ENCODE measurements around the gene PARD6A. TPM values are rescaled to one million over a fixed set of nuclear protein-coding genes. Genes with fewer than 3 reads are reported as not detected.

PARD6A gene
- total RNA-seq, 6 experiments from 2014 or later: 0.55 to 1.1 (median 0.86) TPM

- no peak for DNase-seq
- Mint-ChIP-seq H3K9me3 (no peaks in the 10 kb centered on the region), H3K27me3 (ENCODE audit: insufficient read depth) (no peaks in the 10 kb centered on the region), H3K27ac (no peak overlapping the region), H3K36me3 (ENCODE audit: low read depth) (no peaks in the 10 kb centered on the region), H3K4me3 (no peak overlapping the region), H3K4me1 (ENCODE audit: low read depth) (peaks cover 15% of the 10 kb centered on the region)
- no peak for TF ChIP-seq CTCF (IDR thresholded peaks at IDR 0.05)
Measured at GRCh38 chr16:67710607-67711006, 49.8 kb downstream of the PARD6A start.

Other genes with a start within 250 kb of the PARD6A start
- 1 to 10 TPM; 2.1 to 5.4 (median 2.8) TPM for gene ZDHHC1, start 244.5 kb upstream of the PARD6A start, total RNA-seq (2021; fragmentation: NEBNext Ultra II Directional; extraction: Animal tissue kit (Norgen Biotek cat#: 25700))
- not detected for gene HSD11B2, start 229.8 kb upstream of the PARD6A start, total RNA-seq (2021; fragmentation: NEBNext Ultra II Directional; extraction: Animal tissue kit (Norgen Biotek cat#: 25700))
- gene ATP6V0D1, start 179.8 kb upstream of the PARD6A start, total RNA-seq (2021; fragmentation: NEBNext Ultra II Directional; extraction: Animal tissue kit (Norgen Biotek cat#: 25700)): 100 to 1,000 TPM; 102 to 130 (median 118) TPM
- not detected for gene AGRP, start 177.4 kb upstream of the PARD6A start, total RNA-seq (2021; fragmentation: NEBNext Ultra II Directional; extraction: Animal tissue kit (Norgen Biotek cat#: 25700))
- gene RIPOR1, start 132.1 kb upstream of the PARD6A start, total RNA-seq (2021; fragmentation: NEBNext Ultra II Directional; extraction: Animal tissue kit (Norgen Biotek cat#: 25700)): 100 to 1,000 TPM in 1 of 6 experiments, 10 to 100 TPM in 5; 72.2 to 101 (median 82.9) TPM
- gene CTCF, start 98.4 kb upstream of the PARD6A start, total RNA-seq (2021; fragmentation: NEBNext Ultra II Directional; extraction: Animal tissue kit (Norgen Biotek cat#: 25700)): 10 to 100 TPM; 22.6 to 31.1 (median 29.4) TPM
- 1 to 10 TPM; 1.6 to 2.7 (median 1.8) TPM for gene CARMIL2, start 15.8 kb upstream of the PARD6A start, total RNA-seq (2021; fragmentation: NEBNext Ultra II Directional; extraction: Animal tissue kit (Norgen Biotek cat#: 25700))
- 10 to 100 TPM; 18.0 to 25.8 (median 23.9) TPM for gene ACD, start 700 bp upstream of the PARD6A start, total RNA-seq (2021; fragmentation: NEBNext Ultra II Directional; extraction: Animal tissue kit (Norgen Biotek cat#: 25700))
- 10 to 100 TPM in 1 of 6 experiments, 1 to 10 TPM in 5; 7.4 to 10.8 (median 8.9) TPM for gene ENKD1, start 5.8 kb downstream of the PARD6A start, total RNA-seq (2021; fragmentation: NEBNext Ultra II Directional; extraction: Animal tissue kit (Norgen Biotek cat#: 25700))
- 1 to 10 TPM; 1.0 to 1.9 (median 1.6) TPM for gene C16orf86, start 5.9 kb downstream of the PARD6A start, total RNA-seq (2021; fragmentation: NEBNext Ultra II Directional; extraction: Animal tissue kit (Norgen Biotek cat#: 25700))
- gene GFOD2, start 58.4 kb downstream of the PARD6A start, total RNA-seq (2021; fragmentation: NEBNext Ultra II Directional; extraction: Animal tissue kit (Norgen Biotek cat#: 25700)): 10 to 100 TPM; 14.4 to 19.4 (median 16.9) TPM
- gene RANBP10, start 145.6 kb downstream of the PARD6A start, total RNA-seq (2021; fragmentation: NEBNext Ultra II Directional; extraction: Animal tissue kit (Norgen Biotek cat#: 25700)): 10 to 100 TPM; 11.5 to 15.6 (median 12.8) TPM
- 1 to 10 TPM in 2 of 6 experiments, under 1 TPM in 4; 0.23 to 1.3 (median 0.79) TPM for gene TSNAXIP1, start 145.9 kb downstream of the PARD6A start, total RNA-seq (2021; fragmentation: NEBNext Ultra II Directional; extraction: Animal tissue kit (Norgen Biotek cat#: 25700))
- gene THAP11, start 181.4 kb downstream of the PARD6A start, total RNA-seq (2021; fragmentation: NEBNext Ultra II Directional; extraction: Animal tissue kit (Norgen Biotek cat#: 25700)): 10 to 100 TPM; 15.1 to 18.6 (median 16.2) TPM
- 100 to 1,000 TPM; 182 to 195 (median 185) TPM for gene NUTF2, start 186.0 kb downstream of the PARD6A start, total RNA-seq (2021; fragmentation: NEBNext Ultra II Directional; extraction: Animal tissue kit (Norgen Biotek cat#: 25700))
- gene CENPT, start 186.7 kb downstream of the PARD6A start, total RNA-seq (2021; fragmentation: NEBNext Ultra II Directional; extraction: Animal tissue kit (Norgen Biotek cat#: 25700)): 10 to 100 TPM; 51.2 to 64.2 (median 59.7) TPM
- gene EDC4, start 212.1 kb downstream of the PARD6A start, total RNA-seq (2021; fragmentation: NEBNext Ultra II Directional; extraction: Animal tissue kit (Norgen Biotek cat#: 25700)): 10 to 100 TPM; 60.2 to 81.0 (median 63.6) TPM
- gene NRN1L, start 223.9 kb downstream of the PARD6A start, total RNA-seq (2021; fragmentation: NEBNext Ultra II Directional; extraction: Animal tissue kit (Norgen Biotek cat#: 25700)): under 1 TPM in 3 of 6 experiments, not detected in 3; 0.25 to 0.51 (median 0.38) TPM
- gene PSKH1, start 232.3 kb downstream of the PARD6A start, total RNA-seq (2021; fragmentation: NEBNext Ultra II Directional; extraction: Animal tissue kit (Norgen Biotek cat#: 25700)): 10 to 100 TPM; 25.2 to 34.1 (median 29.3) TPM

Data from HFFc6 (cell line).